CD4-positive, alpha-beta T cell treated with Interleukin-12 subunit alpha and Interleukin-12 subunit beta, for 1 hour (primary cell): ENCODE data around the gene PF4V1.

Experiments
- DNase-seq: peaks from one replicate; pipeline ENCODE4 v3.0.0-alpha.2; 2020

PF4V1 gene, protein sequence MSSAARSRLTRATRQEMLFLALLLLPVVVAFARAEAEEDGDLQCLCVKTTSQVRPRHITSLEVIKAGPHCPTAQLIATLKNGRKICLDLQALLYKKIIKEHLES

DNA sequence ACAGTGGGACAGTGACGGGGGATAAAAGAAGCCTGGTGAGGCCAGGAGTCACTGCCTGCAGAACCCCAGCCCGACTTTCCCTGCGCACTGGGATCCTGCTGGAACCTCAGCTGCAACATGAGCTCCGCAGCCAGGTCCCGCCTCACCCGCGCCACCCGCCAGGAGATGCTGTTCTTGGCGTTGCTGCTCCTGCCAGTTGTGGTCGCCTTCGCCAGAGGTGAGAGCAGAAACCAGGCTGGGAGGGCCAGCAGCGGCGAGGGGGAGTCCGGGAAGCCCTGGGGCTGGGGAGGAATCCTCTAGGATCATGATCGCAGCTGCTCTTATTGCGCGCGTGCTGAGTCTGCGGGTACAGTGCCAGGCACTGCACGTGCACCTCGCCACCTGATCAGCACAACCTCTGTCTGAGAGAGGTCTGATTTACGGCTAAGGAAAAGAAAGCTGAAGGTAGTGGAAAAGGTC, at the start of gene PF4V1:
Gene PF4V1 (plus strand): TSS at position 51 of the 459 bp plus-strand sequence. CDS start 67 bp downstream, at position 118.
- DNase-seq, result no peak

DNA sequence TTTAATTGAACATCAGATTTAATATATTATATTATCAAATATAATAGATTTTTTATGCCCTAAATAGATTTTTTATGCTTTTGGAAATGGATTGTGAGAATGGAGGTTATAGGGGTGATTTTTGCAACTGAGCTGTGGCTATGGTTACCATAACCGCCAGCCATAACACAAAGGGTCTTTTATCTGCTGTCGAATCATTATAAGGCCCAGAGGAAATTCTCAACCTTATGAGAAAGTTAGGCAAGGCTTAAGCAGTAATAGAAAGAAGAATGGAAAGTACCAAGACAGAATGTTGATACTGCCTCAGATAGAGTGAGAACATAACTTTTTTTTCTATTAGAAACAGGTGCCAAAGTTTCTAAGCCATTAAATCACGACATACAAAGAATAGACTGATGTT, 42.9 kb upstream of the PF4V1 start:
- DNase-seq, result no peak

DNA sequence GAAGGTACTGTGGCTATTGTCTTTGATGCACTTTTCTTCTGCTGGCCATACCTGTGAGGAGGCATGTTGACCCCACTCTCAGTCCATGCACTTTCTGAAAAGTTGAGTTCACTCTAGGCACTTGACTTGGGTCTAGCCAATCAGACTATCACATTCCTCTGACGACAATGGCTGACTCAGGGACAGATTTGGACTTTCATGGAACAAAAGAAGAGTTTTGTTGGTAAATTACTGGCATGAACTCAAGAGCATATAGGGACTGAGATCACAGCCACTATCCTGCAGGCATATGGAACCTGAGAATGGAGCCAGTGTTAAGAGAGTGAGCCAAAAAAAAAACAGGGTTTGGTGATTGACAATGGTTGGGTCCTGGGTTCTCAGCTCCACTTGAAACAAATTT, 41.3 kb upstream of the PF4V1 start:
- no peak for DNase-seq

DNA sequence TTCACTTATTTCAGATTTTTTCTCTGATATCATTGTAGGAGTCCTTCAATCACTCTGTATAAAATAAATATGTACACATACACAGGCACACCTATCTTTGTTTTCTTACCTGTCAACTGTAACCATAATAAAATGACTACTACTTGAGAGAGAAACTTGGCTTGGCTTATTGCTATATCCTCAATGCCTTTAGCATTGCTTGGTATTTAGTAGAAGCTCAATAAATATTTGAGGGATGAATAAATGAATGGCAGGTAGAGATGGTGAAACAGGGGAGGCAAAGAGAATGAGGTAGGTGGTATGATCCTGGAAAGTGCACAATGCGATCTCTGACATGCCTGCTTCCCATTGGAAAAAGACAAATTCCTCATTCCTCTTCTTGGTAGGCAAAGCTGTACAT, 38.4 kb upstream of the PF4V1 start:
- no peak for DNase-seq

- DNase-seq, result no peak
Measured at GRCh38 chr4:73815145-73815544, 38.0 kb upstream of the PF4V1 start.

- no peak for DNase-seq
Measured at GRCh38 chr4:73816814-73817213, 36.3 kb upstream of the PF4V1 start.

GRCh38 chr4:73817341-73817740, 35.8 kb upstream of the PF4V1 start:
- DNase-seq, result no peak

DNA sequence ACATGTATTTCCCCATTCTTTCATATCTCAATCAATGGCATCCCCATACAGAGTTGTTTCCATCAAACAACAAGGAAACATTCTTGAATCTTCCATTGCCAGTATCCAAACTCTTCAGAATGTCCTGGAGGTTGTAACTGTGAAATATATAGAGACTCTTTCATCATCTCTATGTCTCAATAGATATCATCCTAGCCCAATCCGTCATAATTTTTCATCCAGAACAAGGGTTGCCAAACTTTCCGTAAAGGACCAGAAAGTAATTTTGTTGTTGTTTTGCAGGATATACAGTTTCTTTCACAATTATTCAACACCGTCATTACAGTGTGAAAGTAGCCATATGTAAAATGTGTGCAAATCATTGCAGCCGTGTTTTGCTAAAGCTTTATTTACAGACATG, 31.8 kb upstream of the PF4V1 start:
- DNase-seq, result no peak

- no peak for DNase-seq
Measured at GRCh38 chr4:73822389-73822788, 30.7 kb upstream of the PF4V1 start.

GRCh38 chr4:73822812-73823504, 30.1 kb upstream of the PF4V1 start:
- DNase-seq, result no peak

DNA sequence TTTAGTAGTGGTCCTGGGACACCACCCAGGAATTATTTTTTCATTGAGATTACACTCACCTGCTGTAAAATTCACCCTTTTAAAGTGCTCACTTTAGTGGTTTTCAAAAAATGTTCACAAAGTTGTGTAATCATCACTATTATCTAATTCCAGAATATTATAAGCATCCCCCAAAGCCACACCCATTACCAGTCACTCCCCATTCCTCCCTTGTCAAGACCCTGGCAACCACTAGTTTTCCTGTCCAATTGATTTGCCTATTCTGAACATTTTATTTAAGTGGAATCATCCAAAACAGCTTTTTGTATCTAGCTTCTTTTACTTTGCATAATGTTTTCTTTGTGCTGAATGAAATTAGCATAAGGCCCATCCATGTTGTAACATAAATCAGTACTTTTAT, 29.3 kb upstream of the PF4V1 start:
- no peak for DNase-seq

DNA sequence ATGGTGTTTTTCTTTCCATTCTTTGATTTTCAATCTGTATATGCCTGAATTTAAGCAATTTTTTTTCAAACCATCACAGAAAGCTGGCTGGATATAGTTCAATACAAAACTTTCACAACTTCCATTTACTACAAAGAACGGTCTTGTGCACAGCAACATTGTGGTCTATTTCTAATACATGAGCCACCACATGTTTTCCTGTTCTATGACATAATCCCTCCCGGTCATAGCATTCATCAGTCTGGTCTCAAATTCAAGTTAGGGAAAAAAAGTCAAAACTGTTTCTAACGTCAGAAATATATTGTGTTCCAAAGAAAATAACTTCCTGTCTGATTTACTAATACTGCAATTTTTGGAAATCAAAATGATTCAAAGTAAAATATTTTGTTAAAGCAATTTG, 24.1 kb upstream of the PF4V1 start:
- no peak for DNase-seq

DNA sequence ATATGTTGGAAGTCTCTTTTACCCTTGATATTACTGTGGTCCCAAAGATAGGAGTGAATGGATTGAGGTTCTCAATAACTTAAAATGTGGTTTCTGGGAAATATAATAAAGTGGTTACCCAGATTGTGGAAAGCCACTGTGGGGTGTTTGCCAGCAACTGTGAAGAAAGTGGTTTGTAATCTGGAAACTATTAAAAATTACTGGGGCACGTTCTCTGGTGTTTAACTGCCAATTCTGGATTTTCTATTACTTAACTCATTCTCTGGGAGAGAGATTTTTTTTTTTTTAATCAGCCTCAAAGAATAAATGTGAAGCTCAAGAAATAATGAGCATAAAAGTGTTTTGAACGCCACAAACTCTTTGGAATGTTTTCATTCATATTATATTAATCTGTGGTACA, 21.5 kb upstream of the PF4V1 start:
- no peak for DNase-seq

DNA sequence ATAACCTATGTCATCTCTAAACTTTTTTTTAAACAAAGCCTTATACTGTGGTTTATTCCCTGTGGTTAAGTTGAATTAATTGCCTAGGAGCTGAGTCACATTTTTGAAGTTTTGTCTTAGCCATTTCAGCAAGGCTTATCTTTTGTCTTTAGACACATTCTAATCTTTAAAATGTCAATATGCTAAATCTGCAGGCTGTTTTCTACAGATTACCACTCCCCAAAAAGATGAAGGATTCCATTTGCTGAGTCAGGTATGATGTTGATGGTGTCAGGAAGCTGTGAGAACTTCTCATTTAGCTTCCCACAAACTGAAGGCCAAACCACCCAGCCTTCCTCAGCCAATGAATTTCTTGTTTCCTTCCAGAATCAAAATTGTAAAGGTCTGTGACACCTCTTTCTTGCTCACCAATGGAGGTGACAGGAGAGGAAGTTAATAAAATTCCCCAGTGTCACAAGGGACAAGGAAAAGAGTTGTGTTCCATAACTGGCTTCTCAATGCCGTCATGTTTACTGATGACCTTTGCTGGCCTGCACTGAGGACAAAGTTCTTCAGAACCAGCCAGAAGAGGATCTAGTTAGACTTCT, 20.4 kb upstream of the PF4V1 start:
- no peak for DNase-seq

DNA sequence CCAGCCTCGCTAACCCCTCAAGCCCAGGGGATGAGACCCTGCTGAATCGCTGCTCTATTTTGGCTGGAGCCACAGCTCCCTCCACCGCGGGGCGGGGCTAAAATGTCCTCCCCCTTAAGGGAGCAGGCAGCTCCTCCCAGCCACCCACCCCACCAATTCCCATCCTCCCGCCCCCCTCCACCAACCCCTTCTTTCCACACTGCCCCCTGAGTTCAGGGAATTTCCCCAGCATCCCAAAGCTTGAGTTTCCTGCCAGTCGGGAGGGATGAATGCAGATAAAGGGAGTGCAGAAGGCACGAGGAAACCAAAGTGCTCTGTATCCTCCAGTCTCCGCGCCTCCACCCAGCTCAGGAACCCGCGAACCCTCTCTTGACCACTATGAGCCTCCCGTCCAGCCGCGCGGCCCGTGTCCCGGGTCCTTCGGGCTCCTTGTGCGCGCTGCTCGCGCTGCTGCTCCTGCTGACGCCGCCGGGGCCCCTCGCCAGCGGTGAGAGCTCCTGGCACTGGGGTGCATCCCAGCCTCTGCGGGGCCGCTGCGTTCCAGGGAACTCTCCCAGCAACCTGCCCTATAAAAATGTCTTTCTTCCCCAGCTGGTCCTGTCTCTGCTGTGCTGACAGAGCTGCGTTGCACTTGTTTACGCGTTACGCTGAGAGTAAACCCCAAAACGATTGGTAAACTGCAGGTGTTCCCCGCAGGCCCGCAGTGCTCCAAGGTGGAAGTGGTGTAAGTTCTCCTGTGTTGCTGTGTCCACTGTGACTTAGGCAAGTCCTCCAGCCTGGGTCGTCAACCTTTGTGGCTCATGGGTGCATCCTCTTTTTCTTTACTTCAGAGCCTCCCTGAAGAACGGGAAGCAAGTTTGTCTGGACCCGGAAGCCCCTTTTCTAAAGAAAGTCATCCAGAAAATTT, 16.5 kb upstream of the PF4V1 start, which contains the start of gene CXCL6:
Gene CXCL6 (plus strand): TSS at position 306 of the 907 bp plus-strand sequence. CDS start 73 bp downstream, at position 379.
- DNase-seq, result no peak

DNA sequence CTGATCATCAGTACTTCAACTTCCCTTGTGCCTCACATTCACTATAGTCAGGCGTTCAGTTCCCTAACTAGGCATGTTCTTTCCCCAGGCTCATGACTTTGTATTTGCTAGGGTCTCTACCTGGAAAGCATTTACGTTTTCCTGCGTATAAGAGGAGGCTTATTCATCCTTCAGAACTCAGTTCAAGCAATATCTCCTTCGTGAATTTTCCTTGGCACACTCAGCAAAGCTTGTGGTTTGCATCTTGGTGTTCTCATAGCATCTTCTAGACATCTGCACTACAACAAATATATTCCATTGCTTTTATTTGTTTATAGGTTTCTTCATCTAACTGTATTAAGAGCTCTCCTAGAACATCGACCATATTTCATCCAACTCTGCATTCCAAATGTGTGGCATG, 14.0 kb upstream of the PF4V1 start:
- no peak for DNase-seq

GRCh38 chr4:73839715-73840114, 13.4 kb upstream of the PF4V1 start:
- DNase-seq, result no peak

- no peak for DNase-seq
Measured at GRCh38 chr4:73841243-73841925, 11.7 kb upstream of the PF4V1 start.

DNA sequence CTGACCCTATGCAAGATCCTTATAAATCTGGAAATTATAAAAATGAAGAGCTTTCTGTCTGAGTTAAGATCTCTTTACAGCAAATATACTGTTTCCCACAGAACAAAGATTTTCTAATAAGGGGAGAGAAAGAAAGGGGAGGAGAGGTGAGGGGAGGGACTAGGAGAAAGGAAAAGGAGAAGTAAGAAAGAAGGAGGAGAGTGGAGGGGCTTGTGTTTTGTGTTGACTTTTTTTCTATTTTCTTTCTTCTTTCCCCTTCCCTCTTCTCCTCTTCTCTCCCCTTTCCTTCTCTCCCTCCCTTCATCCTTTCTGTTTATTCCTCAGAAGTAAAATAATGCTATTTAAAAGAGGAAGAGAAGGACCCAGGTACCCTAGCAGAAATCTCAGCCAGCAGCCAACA, 10.4 kb upstream of the PF4V1 start:
- DNase-seq, result no peak

DNA sequence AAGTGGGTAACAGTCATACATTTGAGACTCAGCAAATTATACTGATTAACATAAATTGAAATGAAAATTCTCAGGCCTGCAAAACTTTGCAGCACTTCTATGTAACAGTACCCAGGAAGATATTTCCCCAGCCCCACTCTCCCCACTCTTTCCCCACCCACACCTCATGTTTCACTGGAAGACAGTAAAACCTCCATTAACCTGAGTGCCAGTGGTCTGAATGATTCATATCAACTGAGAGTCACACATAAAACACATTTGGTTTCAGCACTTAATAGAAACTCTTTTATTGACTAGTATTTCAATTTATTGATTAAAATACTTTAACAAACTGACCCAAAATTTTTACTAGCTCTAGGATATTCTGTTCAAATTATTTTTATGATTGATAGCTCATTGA, 9.7 kb upstream of the PF4V1 start:
- no peak for DNase-seq

DNA sequence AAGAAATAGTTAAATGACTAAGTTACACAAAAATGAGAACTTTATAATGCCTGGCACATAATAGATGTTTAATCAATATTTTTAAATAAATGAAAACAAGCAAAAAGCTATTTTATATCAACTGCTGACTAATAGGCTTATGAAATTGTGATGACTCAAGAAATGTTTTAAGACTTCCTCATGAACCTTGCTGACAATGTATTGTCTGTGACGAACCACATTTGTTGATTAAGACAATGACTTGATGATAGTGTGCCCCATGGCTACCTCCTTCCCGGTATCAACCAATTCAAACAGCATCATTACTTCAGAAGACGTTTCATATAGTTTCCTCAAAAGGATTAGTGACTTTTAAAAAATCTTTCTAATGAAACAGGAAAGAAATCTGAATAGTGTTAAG, 8.8 kb upstream of the PF4V1 start:
- no peak for DNase-seq

DNA sequence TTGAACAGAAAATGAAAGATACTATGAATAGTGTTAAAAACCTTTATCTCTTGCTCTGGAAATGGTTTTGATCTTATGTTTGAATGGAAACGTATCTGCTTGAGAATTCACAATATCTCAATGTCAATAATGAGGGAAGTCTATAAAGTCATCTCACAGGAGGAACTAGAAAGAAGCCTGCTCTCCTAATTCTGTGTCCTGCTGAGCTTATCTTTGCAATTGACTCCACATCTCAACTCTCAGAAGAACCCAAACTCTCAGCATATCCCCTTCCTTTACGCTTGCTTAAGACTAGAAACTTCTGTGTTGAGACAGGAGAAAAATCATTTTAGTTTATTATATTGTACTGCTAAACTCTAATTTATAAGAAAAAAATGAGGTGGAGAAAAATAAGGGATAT, 8.3 kb upstream of the PF4V1 start:
- DNase-seq, result no peak
